Hepatocyte (in vitro differentiated cells): ENCODE measurements around the gene MIEN1.

Experiments
- CTCF ChIP-seq: fragments of 200-600 bp; sonication (generic); IDR thresholded peaks from 2 replicates; pipeline ENCODE4 v1.5.1; 2016; ENCODE audit warnings: antibody characterized with exemption, mild to moderate bottlenecking; ENCODE audit not compliant: poor library complexity
- EZH2 ChIP-seq: fragments of 200-600 bp; sonication (generic); IDR thresholded peaks from 2 replicates; pipeline ENCODE4 v1.6.1; 2016; ENCODE audit warnings: antibody characterized with exemption, mild to moderate bottlenecking, borderline replicate concordance
- EZH2phosphoT487 ChIP-seq: fragments of 200-600 bp; sonication (generic); IDR thresholded peaks from one replicate; pipeline ENCODE4 v1.6.1; 2018; ENCODE audit warnings: antibody characterized with exemption, mild to moderate bottlenecking, low read depth, moderate library complexity; ENCODE audit not compliant: unreplicated experiment, severe bottlenecking

- TF ChIP-seq CTCF = no peak
- no peak for TF ChIP-seq EZH2
- TF ChIP-seq EZH2phosphoT487 = no peak
Observed at GRCh38 chr17:39740357-39741111, 10.2 kb upstream of the MIEN1 start.
